Measurements from ENCODE around the gene KLRC3. TPM values are rescaled to one million over a fixed set of nuclear protein-coding genes. Genes with fewer than 3 reads are reported as not detected.

The KLRC3 gene
- total and polyA plus RNA-seq, 2 of the 13 experiments (the other 11 are each of a cell fraction or from before 2014, with no cell fraction given) = not detected

GRCh38 chr12:10386857-10387256 is 33.5 kb downstream of the KLRC3 start:
- ChIA-PET POLR2A (no interaction called here), CTCF (ENCODE audit: low intra/inter-chr PET ratio, low total read pairs) (no interaction called here)
- WGBS (ENCODE audit: low lambda C conversion rate) = 4% methylated on average over 1 of the region's 1 CpG
- intact Hi-C loops (cut with micrococcal nuclease; ENCODE audit: unreplicated experiment) = no loop called here
- ATAC-seq = no peak
- in situ Hi-C loops (cut with HindIII; ENCODE audit: extremely low pct_ligation_motif_present, low pct_unique_long_range_greater_than_20kb) = no loop called here
- Histone ChIP-seq H3K27ac (ENCODE audit: extremely low read length, insufficient read depth, low read length) (no peak overlapping the region), H3K36me3 (replicated peaks in 1 of 2; ENCODE audit: control insufficient read depth in 1 of 2, insufficient read depth in 2 of 2, low read length in 2 of 2) (no peaks in the 10 kb centered on the region), H3K4me2 (ENCODE audit: low read depth, low read length) (no peak overlapping the region), H3K4me1 (ENCODE audit: insufficient read depth, low read length) (no peaks in the 10 kb centered on the region), H4K20me1 (ENCODE audit: insufficient read depth, low read length) (no peaks in the 10 kb centered on the region), H3K79me2 (ENCODE audit: insufficient read depth, low read length) (no peaks in the 10 kb centered on the region), H3K27me3 (ENCODE audit: control insufficient read depth in 1 of 2, insufficient read depth in 2 of 2, low read length in 2 of 2) (no peaks in the 10 kb centered on the region), H3K9me3 (ENCODE audit: low read length) (no peaks in the 10 kb centered on the region), H2AFZ (ENCODE audit: low read length) (no peak overlapping the region), H3K4me3 (replicated peaks in 1 of 3; ENCODE audit: insufficient read depth in 1 of 3, low read depth in 2 of 3, low read length in 3 of 3) (no peak overlapping the region), H3K9ac (ENCODE audit: insufficient read depth, low read depth, low read length) (no peak overlapping the region)
- BruUV-seq (replicated peaks) = no TSS peak
- FAIRE-seq = no peak
- TF ChIP-seq JUND (CRISPR knock-in tag; IDR thresholded peaks at IDR 0.05) = no peak
- TF ChIP-seq ZNF558 (CRISPR knock-in tag; IDR thresholded peaks at IDR 0.05; ENCODE audit: borderline replicate concordance) = no peak
- TF ChIP-seq ZNF468 (CRISPR knock-in tag; IDR thresholded peaks at IDR 0.05) = no peak
- TF ChIP-seq ZBTB10 (CRISPR knock-in tag; IDR thresholded peaks at IDR 0.05; ENCODE audit: borderline replicate concordance) = no peak
- TF ChIP-seq ZSCAN31 (CRISPR knock-in tag; IDR thresholded peaks at IDR 0.05; ENCODE audit: low read depth) = no peak
- no peak for TF ChIP-seq MTF1 (CRISPR knock-in tag; IDR thresholded peaks at IDR 0.05)
- TF ChIP-seq HMGXB3 (CRISPR knock-in tag; IDR thresholded peaks at IDR 0.05; ENCODE audit: borderline replicate concordance) = no peak
- no peak for TF ChIP-seq MBNL3 (CRISPR knock-in tag; conservative IDR thresholded peaks at IDR 0.05)
- DNase-seq (ENCODE audit: low spot score) = no peak

All from HepG2 (cell line).